Gastrocnemius medialis (tissue), 4 donors: ENCODE data around the gene MAS1.

ENCODE experiments used
- CTCF ChIP-seq, 5 experiments: fragments of 450-650 bp in 3 of 5; fragments of 200-600 bp in 2 of 5; sonication (generic) in 2 of 5; IDR thresholded peaks in 4 of 5; conservative IDR thresholded peaks in 1 of 5; 1 replicate in 4 of 5; 2 replicates in 1 of 5; pipeline ENCODE4 v1.5.1; 2016 to 2019; ENCODE audit warnings: antibody characterized with exemption in 5 of 5, mild to moderate bottlenecking in 3 of 5, moderate library complexity in 3 of 5
- POLR2A ChIP-seq, 2 donors: fragments of 450-650 bp; IDR thresholded peaks; one replicate each; pipeline ENCODE4 v1.6.1; 2017; ENCODE audit warnings: antibody characterized with exemption in 2 of 2, mild to moderate bottlenecking in 2 of 2, moderate library complexity in 2 of 2

GRCh38 chr6:159915397-159915796 lies 24.6 kb downstream of the MAS1 start:
- TF ChIP-seq CTCF (IDR thresholded peaks at IDR 0.05 in 4 of 5, conservative IDR thresholded peaks at IDR 0.05 in 1 of 5): no peak
- no peak for TF ChIP-seq POLR2A (IDR thresholded peaks at IDR 0.05)
